ENCODE measurements around the gene ZNF831.

DNA sequence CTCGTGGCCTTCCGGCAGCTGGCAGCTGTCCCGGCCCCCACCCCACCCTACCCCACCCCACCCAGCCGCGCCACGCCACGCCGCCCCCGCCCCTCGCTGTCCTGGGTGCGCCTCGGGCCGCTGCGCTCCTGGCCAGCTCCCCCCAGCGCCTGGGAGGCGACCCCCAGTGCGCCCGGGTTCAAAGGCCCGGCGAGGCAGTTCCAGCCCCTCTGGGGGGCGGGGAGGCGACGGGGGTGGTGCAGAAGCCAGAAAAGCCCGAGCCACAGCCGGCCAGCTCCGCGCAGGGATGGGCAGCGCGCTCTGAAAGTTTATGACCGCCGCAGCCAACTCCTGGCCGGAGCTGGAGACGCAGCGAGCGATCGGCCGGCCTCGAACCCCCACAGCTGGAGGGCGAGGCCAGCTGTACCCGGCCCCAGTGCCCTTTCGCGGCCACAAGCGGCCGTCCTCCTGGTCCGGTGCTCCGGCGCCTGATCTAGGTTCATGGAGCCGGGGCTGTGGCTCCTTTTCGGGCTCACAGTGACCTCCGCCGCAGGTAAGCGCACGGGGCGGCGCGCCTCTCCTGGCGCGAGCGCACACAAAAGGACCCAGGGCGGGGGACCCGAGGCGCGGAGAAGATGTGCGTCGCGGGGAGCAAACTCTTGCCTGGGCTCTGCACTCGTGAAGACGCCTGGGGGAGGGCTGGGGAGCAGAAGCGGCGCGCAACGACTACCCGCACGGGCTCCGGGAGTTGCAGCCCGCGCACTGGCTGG lies 136.9 kb downstream of the ZNF831 start, which contains the start of gene EDN3:
- TF ChIP-seq, protein P1, sequence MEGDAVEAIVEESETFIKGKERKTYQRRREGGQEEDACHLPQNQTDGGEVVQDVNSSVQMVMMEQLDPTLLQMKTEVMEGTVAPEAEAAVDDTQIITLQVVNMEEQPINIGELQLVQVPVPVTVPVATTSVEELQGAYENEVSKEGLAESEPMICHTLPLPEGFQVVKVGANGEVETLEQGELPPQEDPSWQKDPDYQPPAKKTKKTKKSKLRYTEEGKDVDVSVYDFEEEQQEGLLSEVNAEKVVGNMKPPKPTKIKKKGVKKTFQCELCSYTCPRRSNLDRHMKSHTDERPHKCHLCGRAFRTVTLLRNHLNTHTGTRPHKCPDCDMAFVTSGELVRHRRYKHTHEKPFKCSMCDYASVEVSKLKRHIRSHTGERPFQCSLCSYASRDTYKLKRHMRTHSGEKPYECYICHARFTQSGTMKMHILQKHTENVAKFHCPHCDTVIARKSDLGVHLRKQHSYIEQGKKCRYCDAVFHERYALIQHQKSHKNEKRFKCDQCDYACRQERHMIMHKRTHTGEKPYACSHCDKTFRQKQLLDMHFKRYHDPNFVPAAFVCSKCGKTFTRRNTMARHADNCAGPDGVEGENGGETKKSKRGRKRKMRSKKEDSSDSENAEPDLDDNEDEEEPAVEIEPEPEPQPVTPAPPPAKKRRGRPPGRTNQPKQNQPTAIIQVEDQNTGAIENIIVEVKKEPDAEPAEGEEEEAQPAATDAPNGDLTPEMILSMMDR (IDR thresholded peaks at IDR 0.05; ENCODE audit: borderline replicate concordance, extremely low read depth, low read length, poor library complexity, severe bottlenecking): no peak
- no peak for TF ChIP-seq EZH2 (IDR thresholded peaks at IDR 0.05; ENCODE audit: borderline replicate concordance, low read depth, low read length, severe bottlenecking)
